Measurements from ENCODE around the gene AFG1L. TPM values are rescaled to one million over a fixed set of nuclear protein-coding genes. Genes with fewer than 3 reads are reported as not detected.
"Not testable (repeated sequence)": the region's sequence is repeated elsewhere in the genome, so short reads cannot be mapped to it uniquely, and the experiment has no call there.

AFG1L gene
- total RNA-seq, 1 experiment from 2014 or later = 8.2 TPM

- no TSS peak for BruUV-seq (replicated peaks)
- TF ChIP-seq CTCF (IDR thresholded peaks at IDR 0.05; ENCODE audit: unreplicated experiment) = no peak
- POLR2A ChIA-PET = no interaction called here
- H3K4me1 Mint-ChIP-seq (ENCODE audit: insufficient read depth, unreplicated experiment) = peaks cover 6% of the 10 kb centered on the region
- intact Hi-C loops (cut with micrococcal nuclease) = no loop called here
- DNase-seq (ENCODE audit: unreplicated experiment) = no peak
- peaks cover 5% of the 10 kb centered on the region for H3K36me3 Mint-ChIP-seq (ENCODE audit: insufficient read depth, unreplicated experiment)
- H3K9me3 Mint-ChIP-seq (ENCODE audit: unreplicated experiment) = no peaks in the 10 kb centered on the region
- H3K4me3 Mint-ChIP-seq (ENCODE audit: unreplicated experiment) = no peak overlapping the region
- CTCF ChIA-PET = interaction anchor here (0.7 to 1.7 kb wide), 2 partner anchors 68 to 168 kb away, joined by 3 to 8 read pairs; no protein-coding TSS in a partner anchor
- H3K27ac Mint-ChIP-seq (ENCODE audit: low read depth, unreplicated experiment) = no peak overlapping the region
- no peaks in the 10 kb centered on the region for H3K27me3 Mint-ChIP-seq (ENCODE audit: insufficient read depth, unreplicated experiment)
Measured at GRCh38 chr6:108323710-108324466, 29.0 kb downstream of the AFG1L start.

GRCh38 chr6:108330221-108330785 lies 35.4 kb downstream of the AFG1L start:
- H3K4me3 Mint-ChIP-seq (ENCODE audit: unreplicated experiment); H3K4me1 Mint-ChIP-seq (ENCODE audit: insufficient read depth, unreplicated experiment); DNase-seq (ENCODE audit: unreplicated experiment); BruUV-seq (replicated peaks); intact Hi-C loops (cut with micrococcal nuclease); H3K27ac Mint-ChIP-seq (ENCODE audit: low read depth, unreplicated experiment); CTCF ChIA-PET; POLR2A ChIA-PET; H3K27me3 Mint-ChIP-seq (ENCODE audit: insufficient read depth, unreplicated experiment); H3K9me3 Mint-ChIP-seq (ENCODE audit: unreplicated experiment): not testable (repeated sequence)
- H3K36me3 Mint-ChIP-seq (ENCODE audit: insufficient read depth, unreplicated experiment) = peaks cover 20% of the 10 kb centered on the region

- no peak for DNase-seq (ENCODE audit: unreplicated experiment)
- intact Hi-C loops (cut with micrococcal nuclease) = no loop called here
- H3K4me3 Mint-ChIP-seq (ENCODE audit: unreplicated experiment) = no peak overlapping the region
- H3K27ac Mint-ChIP-seq (ENCODE audit: low read depth, unreplicated experiment) = no peak overlapping the region
- no peaks in the 10 kb centered on the region for H3K27me3 Mint-ChIP-seq (ENCODE audit: insufficient read depth, unreplicated experiment)
- no TSS peak for BruUV-seq (replicated peaks)
- peaks cover 20% of the 10 kb centered on the region for H3K36me3 Mint-ChIP-seq (ENCODE audit: insufficient read depth, unreplicated experiment)
- no peaks in the 10 kb centered on the region for H3K9me3 Mint-ChIP-seq (ENCODE audit: unreplicated experiment)
- ChIA-PET POLR2A (interaction anchor here (0.6 kb wide), 1 partner anchor 161 kb away, joined by 3 read pairs; no protein-coding TSS in a partner anchor), CTCF (no interaction called here)
- no peak for TF ChIP-seq CTCF (IDR thresholded peaks at IDR 0.05; ENCODE audit: unreplicated experiment)
- H3K4me1 Mint-ChIP-seq (ENCODE audit: insufficient read depth, unreplicated experiment) = no peaks in the 10 kb centered on the region
Measured at GRCh38 chr6:108330806-108331205, 36.0 kb downstream of the AFG1L start.

- H3K4me3 Mint-ChIP-seq (ENCODE audit: unreplicated experiment) = no peak overlapping the region
- ChIA-PET CTCF (no interaction called here), POLR2A (interaction anchor here (0.7 kb wide), 1 partner anchor 22 kb away, joined by 3 read pairs; no protein-coding TSS in a partner anchor)
- TF ChIP-seq CTCF (IDR thresholded peaks at IDR 0.05; ENCODE audit: unreplicated experiment) = no peak
- BruUV-seq (replicated peaks) = no TSS peak
- intact Hi-C loops (cut with micrococcal nuclease) = no loop called here
- no peaks in the 10 kb centered on the region for H3K4me1 Mint-ChIP-seq (ENCODE audit: insufficient read depth, unreplicated experiment)
- H3K36me3 Mint-ChIP-seq (ENCODE audit: insufficient read depth, unreplicated experiment) = peaks cover 20% of the 10 kb centered on the region
- H3K27me3 Mint-ChIP-seq (ENCODE audit: insufficient read depth, unreplicated experiment) = no peaks in the 10 kb centered on the region
- H3K9me3 Mint-ChIP-seq (ENCODE audit: unreplicated experiment) = no peaks in the 10 kb centered on the region
- no peak overlapping the region for H3K27ac Mint-ChIP-seq (ENCODE audit: low read depth, unreplicated experiment)
- DNase-seq (ENCODE audit: unreplicated experiment) = no peak
Measured at GRCh38 chr6:108331982-108332381, 37.1 kb downstream of the AFG1L start.

All from MCF 10A (cell line).